GM13977 (cell line): ENCODE data around the gene DLGAP4.

Source experiments
- DNase-seq: peaks from one replicate; pipeline ENCODE4 v3.0.0; 2012; ENCODE audit warnings: low spot score
- CTCF ChIP-seq: IDR thresholded peaks from 2 replicates; pipeline ENCODE4 v1.5.1; 2012; ENCODE audit warnings: mild to moderate bottlenecking, control low read depth; ENCODE audit not compliant: insufficient read depth; ENCODE audit errors: extremely low read depth, missing control alignments
- in situ Hi-C: fragments of 300-500 bp; cut with MboI; formaldehyde crosslinking; loops from one replicate; pipeline ENCODE4 v1.12.0; 2022; ENCODE audit warnings: low sequenced_read_pairs, low pct_unique_long_range_greater_than_20kb, mixed read lengths, inconsistent platforms; ENCODE audit not compliant: unreplicated experiment

Gene DLGAP4

GRCh38 chr20:36367907-36368799 is 62.0 kb downstream of the DLGAP4 start:
- no peak for DNase-seq
- TF ChIP-seq CTCF = no peak
- in situ Hi-C loops = no loop called here

GRCh38 chr20:36368869-36369268 is 62.7 kb downstream of the DLGAP4 start:
- no peak for TF ChIP-seq CTCF
- in situ Hi-C loops = no loop called here
- DNase-seq = no peak

GRCh38 chr20:36369739-36370138 is 63.6 kb downstream of the DLGAP4 start:
- no peak for TF ChIP-seq CTCF
- no peak for DNase-seq
- in situ Hi-C loops = no loop called here

- in situ Hi-C loops = no loop called here
- DNase-seq = no peak
- TF ChIP-seq CTCF = no peak
Measured at GRCh38 chr20:36370991-36371790, 65.1 kb downstream of the DLGAP4 start.

DNA sequence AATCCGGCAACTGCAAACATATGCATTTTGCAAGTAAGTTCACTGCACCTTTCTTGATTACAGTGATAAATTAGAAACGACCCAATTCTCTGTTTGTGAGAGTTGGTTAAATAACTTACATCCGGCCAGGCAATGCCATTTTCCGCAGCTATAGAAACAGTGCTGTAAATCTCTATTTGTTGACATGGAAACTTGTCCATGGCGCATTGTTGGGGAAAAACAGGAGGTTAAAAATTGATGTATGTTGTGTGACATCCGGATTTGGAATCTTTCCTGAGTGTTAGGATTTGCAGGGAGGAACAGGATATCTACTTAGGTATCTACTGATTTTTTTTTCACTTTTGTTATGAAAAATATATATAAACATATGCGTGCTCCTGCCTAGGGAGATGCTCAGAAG is 66.5 kb downstream of the DLGAP4 start:
- in situ Hi-C loops = no loop called here
- no peak for DNase-seq
- TF ChIP-seq CTCF = no peak

GRCh38 chr20:36373089-36373488 is 67.0 kb downstream of the DLGAP4 start:
- no peak for TF ChIP-seq CTCF
- in situ Hi-C loops = no loop called here
- DNase-seq = no peak
